Small intestine (tissue), 7 donors: ENCODE measurements around the gene ARHGAP42. TPM values are rescaled to one million over a fixed set of nuclear protein-coding genes. Genes with fewer than 3 reads are reported as not detected.

Source experiments
- DNase-seq, 2 donors: peaks; one replicate each; pipeline versions ENCODE4 v3.0.0 to v3.0.0-alpha.2; 2013
- FAIRE-seq: peaks from 2 replicates; lab custom pipeline; 2012; peaks lifted over from hg19 to GRCh38; lab: Jason Lieb, UNC
- H3K27ac ChIP-seq, 3 donors: one replicate each; pipeline ENCODE4 v1.5.1; 2013; ENCODE audit warnings: low read length in 2 of 3, mild to moderate bottlenecking in 2 of 3, control low read depth in 1 of 3, inconsistent platforms in 1 of 3, low read depth in 1 of 3, moderate library complexity in 1 of 3
- H3K27me3 ChIP-seq, 3 donors: one replicate each; pipeline ENCODE4 v1.6.1; 2013; ENCODE audit warnings: low read length in 3 of 3, inconsistent platforms in 1 of 3; ENCODE audit not compliant: control insufficient read depth in 3 of 3, insufficient read depth in 3 of 3
- H3K36me3 ChIP-seq, 3 donors: one replicate each; pipeline ENCODE4 v1.6.1; 2013; ENCODE audit warnings: low read length in 3 of 3, inconsistent platforms in 1 of 3, low read depth in 1 of 3, mild to moderate bottlenecking in 1 of 3, moderate library complexity in 1 of 3; ENCODE audit not compliant: control insufficient read depth in 3 of 3, insufficient read depth in 2 of 3
- H3K4me1 ChIP-seq, 3 donors: one replicate each; pipeline ENCODE4 v1.6.1; 2013; ENCODE audit warnings: low read length in 2 of 3, inconsistent platforms in 1 of 3, low read depth in 1 of 3, mild to moderate bottlenecking in 1 of 3, moderate library complexity in 1 of 3; ENCODE audit not compliant: control insufficient read depth in 3 of 3, insufficient read depth in 2 of 3
- H3K4me3 ChIP-seq, 3 donors: one replicate each; pipeline ENCODE4 v1.5.1; 2013; ENCODE audit warnings: low read length in 3 of 3, control low read depth in 1 of 3, inconsistent platforms in 1 of 3, low read depth in 1 of 3, mild to moderate bottlenecking in 1 of 3, moderate library complexity in 1 of 3
- H3K9me3 ChIP-seq, 2 donors: one replicate each; pipeline ENCODE4 v1.6.1; 2013; ENCODE audit warnings: low read depth in 1 of 2, low read length in 1 of 2; ENCODE audit not compliant: control insufficient read depth in 2 of 2, insufficient read depth in 1 of 2
- WGBS, 3 donors: extraction: QIAGEN DNeasy Blood & Tissue Kit; methylation state at CpG; one replicate each; pipeline ENCODE4 v1.1.7; 2013; 5-methylcytosine and 5-hydroxymethylcytosine counted together
- polyA plus RNA-seq, 4 donors: library from polyadenylated mRNA; stranded (reverse) in 3 of 4; unstranded in 1 of 4; fragments of 200-250 nt in 3 of 4; fragments of 120-200 nt in 1 of 4; gene quantifications; one replicate each; pipeline versions ENCODE4 v1.2.1 to v1.2.3, GENCODE V29; 2013
- donor health status: healthy with polysubstance abuse.
- donor health status: control.
- donor health status: control.
- donor health status: Bipolar disorder and iron deficiency.
- donor health status: healthy.

The ARHGAP42 gene
- polyA plus RNA-seq, 4 donors, result 4.3 to 17.0 (median 14.9) TPM

DNA sequence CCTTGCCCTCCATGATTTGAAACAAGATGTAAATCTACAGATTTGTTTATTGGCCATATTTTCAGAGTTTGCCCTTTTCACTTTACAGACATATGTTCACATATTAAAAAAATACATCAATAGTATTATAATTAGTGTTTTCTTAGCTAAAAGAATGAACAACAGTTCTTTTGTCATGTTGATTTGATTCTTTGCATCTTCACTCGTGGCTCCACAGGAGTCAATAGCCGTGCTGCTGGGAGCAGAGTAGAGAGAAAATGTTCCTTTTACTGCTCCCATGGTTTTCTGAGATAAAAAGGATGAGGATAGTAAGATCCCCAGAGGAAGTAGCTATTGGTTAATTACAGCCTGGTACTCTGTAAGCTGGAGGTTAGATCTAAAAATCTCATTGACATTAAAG, 291.4 kb downstream of the ARHGAP42 start:
- Histone ChIP-seq H3K4me1 (no peaks in the 10 kb centered on the region), H3K36me3 (peaks cover 2 to 14% (median 3%) of the 10 kb centered on the region in 3 donors), H3K27me3 (no peaks in the 10 kb centered on the region), H3K4me3 (no peak overlapping the region), H3K27ac (no peak overlapping the region), H3K9me3 (no peaks in the 10 kb centered on the region)
- WGBS, 3 donors, result 67 to 90% (median 83%) methylated on average over 2 of the region's 2 CpGs
- DNase-seq, result no peak
- FAIRE-seq, result no peak

DNA sequence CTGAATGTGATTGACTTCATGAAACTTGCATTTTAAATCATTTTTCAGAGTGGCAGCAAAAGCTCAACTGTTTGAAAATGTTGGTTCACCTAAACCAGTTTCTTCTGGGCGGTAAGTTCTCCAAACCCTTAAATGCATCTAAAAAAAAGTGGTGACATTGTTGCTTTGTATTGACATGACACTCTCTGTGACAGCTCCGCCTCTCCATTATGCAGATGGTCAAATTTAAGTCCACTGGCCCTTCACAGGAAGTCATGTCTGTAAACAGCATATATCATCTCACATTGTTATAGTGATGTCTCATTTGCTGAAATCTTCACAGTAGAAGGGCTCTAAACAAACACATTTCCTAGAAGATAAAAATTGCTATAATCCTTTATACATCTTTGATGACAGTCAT, 291.9 kb downstream of the ARHGAP42 start:
- DNase-seq, result no peak
- H3K27ac ChIP-seq, result no peak overlapping the region
- no peaks in the 10 kb centered on the region for H3K9me3 ChIP-seq
- FAIRE-seq, result no peak
- H3K4me1 ChIP-seq, result no peaks in the 10 kb centered on the region
- no peak overlapping the region for H3K4me3 ChIP-seq
- H3K27me3 ChIP-seq, result no peaks in the 10 kb centered on the region
- H3K36me3 ChIP-seq, result peaks cover 2 to 12% (median 3%) of the 10 kb centered on the region in 3 donors
- 80 to 93% (median 89%) methylated on average over 2 of the region's 2 CpGs for WGBS, 3 donors

DNA sequence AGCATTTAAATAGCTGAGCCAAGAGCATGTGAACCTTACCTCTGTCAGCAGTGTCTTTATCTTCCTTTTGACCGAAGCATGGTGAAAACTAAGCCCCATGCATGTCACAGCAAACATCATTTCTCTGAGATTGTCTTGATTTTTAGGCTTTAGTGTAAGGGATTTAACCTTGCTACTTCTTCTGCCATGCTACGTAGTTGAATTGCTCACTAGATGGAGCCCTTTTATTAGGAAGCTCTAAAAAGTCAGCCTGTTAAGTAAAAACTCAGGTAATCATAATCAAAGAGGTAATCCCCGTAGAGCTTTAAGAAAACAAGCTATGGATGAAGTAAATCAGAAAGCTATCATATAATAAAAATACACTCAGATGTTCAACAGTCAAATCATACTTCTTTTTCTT, 293.1 kb downstream of the ARHGAP42 start:
- FAIRE-seq (no peak), DNase-seq (no peak)
- no peak overlapping the region for H3K4me3 ChIP-seq
- H3K27me3 ChIP-seq, result no peaks in the 10 kb centered on the region
- no peak overlapping the region for H3K27ac ChIP-seq
- H3K36me3 ChIP-seq, result peaks cover 2 to 10% (median 3%) of the 10 kb centered on the region in 3 donors
- 87 to 92% (median 90%) methylated on average over 3 of the region's 3 CpGs for WGBS, 3 donors
- no peaks in the 10 kb centered on the region for H3K4me1 ChIP-seq
- H3K9me3 ChIP-seq, result no peaks in the 10 kb centered on the region

GRCh38 chr11:100981196-100981824, 294.2 kb downstream of the ARHGAP42 start:
- 75 to 86% (median 85%) methylated on average over 1 of the region's 1 CpG for WGBS, 3 donors
- H3K36me3 ChIP-seq, result peaks cover 0 to 12% (median 3%) of the 10 kb centered on the region in 3 donors
- no peaks in the 10 kb centered on the region for H3K27me3 ChIP-seq
- H3K27ac ChIP-seq, result no peak overlapping the region
- H3K9me3 ChIP-seq, result no peaks in the 10 kb centered on the region
- DNase-seq, result no peak
- no peak overlapping the region for H3K4me3 ChIP-seq
- no peaks in the 10 kb centered on the region for H3K4me1 ChIP-seq
- FAIRE-seq, result no peak

GRCh38 chr11:100984668-100985067, 297.6 kb downstream of the ARHGAP42 start:
- peaks cover 0 to 10% (median 2%) of the 10 kb centered on the region in 3 donors for H3K36me3 ChIP-seq
- FAIRE-seq (no peak), DNase-seq (no peak)
- no peaks in the 10 kb centered on the region for H3K9me3 ChIP-seq
- H3K27me3 ChIP-seq, result no peaks in the 10 kb centered on the region
- 78 to 87% (median 81%) methylated on average over 3 of the region's 3 CpGs for whole genome bisulfite sequencing, 3 donors
- no peaks in the 10 kb centered on the region for H3K4me1 ChIP-seq
- no peak overlapping the region for H3K27ac ChIP-seq
- no peak overlapping the region for H3K4me3 ChIP-seq

GRCh38 chr11:100990931-100991330, 303.8 kb downstream of the ARHGAP42 start:
- no peaks in the 10 kb centered on the region for H3K27me3 ChIP-seq
- H3K4me1 ChIP-seq, result no peaks in the 10 kb centered on the region
- H3K4me3 ChIP-seq, result no peak overlapping the region
- H3K27ac ChIP-seq, result no peak overlapping the region
- no peaks in the 10 kb centered on the region for H3K9me3 ChIP-seq
- WGBS, 3 donors, result 90 to 95% (median 93%) methylated on average over 1 of the region's 1 CpG
- H3K36me3 ChIP-seq, result peaks cover 0 to 2% (median 0%) of the 10 kb centered on the region in 3 donors
- no peak for FAIRE-seq
- DNase-seq, result no peak

GRCh38 chr11:100991541-100991940, 304.5 kb downstream of the ARHGAP42 start:
- WGBS, 3 donors, result 73 to 88% (median 73%) methylated on average over 2 of the region's 2 CpGs
- FAIRE-seq, result no peak

DNA sequence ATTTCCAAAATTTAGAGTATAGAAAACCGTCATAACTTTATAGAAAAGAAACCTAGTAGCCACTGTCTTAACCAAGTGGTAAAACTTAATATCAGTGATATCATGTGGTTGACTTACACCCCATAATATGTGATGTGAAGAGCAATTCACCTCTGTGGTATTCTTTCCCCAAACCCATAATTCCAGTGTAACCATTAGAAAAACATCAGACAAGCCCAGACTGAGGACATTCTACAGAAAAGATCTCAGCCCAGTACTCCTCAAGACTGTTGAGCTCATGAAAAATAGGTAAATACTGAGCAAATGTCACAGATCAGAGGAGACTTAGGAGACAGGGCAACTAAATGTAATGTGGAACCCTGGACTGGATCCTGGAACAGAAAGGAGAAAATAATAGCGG, 307.9 kb downstream of the ARHGAP42 start:
- FAIRE-seq (no peak), DNase-seq (no peak)
- no peak overlapping the region for H3K4me3 ChIP-seq
- no peak overlapping the region for H3K27ac ChIP-seq
- 92 to 98% (median 94%) methylated on average over 2 of the region's 2 CpGs for WGBS, 3 donors
- no peaks in the 10 kb centered on the region for H3K27me3 ChIP-seq
- H3K36me3 ChIP-seq, result no peaks in the 10 kb centered on the region
- H3K9me3 ChIP-seq, result no peaks in the 10 kb centered on the region
- no peaks in the 10 kb centered on the region for H3K4me1 ChIP-seq

More at GRCh38 chr11:100991541-100991940, 304.5 kb downstream of the ARHGAP42 start:
- H3K9me3 ChIP-seq, result no peaks in the 10 kb centered on the region
- H3K27me3 ChIP-seq, result no peaks in the 10 kb centered on the region
- H3K4me3 ChIP-seq, result no peak overlapping the region
- DNase-seq, result no peak
- H3K27ac ChIP-seq, result no peak overlapping the region
- H3K36me3 ChIP-seq, result no peaks in the 10 kb centered on the region
- no peaks in the 10 kb centered on the region for H3K4me1 ChIP-seq

DNA sequence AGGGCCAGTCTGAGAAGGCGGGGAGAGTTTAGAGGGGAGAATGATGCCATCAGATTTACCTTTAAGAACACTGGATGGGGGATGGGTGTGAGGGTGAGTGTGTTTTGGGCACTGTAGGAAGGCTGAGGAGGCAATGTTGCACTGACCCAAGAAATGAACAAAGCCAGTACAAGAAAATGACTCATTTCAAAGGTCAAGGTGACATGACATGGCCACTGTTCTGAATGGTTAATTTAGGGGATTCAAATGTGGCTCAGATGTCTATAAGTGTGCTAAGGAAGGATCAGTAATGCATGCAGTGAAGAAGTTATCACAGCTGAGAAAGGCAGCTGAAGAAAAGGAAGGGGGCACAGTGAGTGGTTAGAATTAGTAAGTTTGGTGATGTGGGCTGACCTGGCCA, 312.7 kb downstream of the ARHGAP42 start:
- no peaks in the 10 kb centered on the region for H3K27me3 ChIP-seq
- no peak for DNase-seq
- H3K4me3 ChIP-seq, result no peak overlapping the region
- no peaks in the 10 kb centered on the region for H3K36me3 ChIP-seq
- no peak for FAIRE-seq
- H3K27ac ChIP-seq, result no peak overlapping the region
- no peaks in the 10 kb centered on the region for H3K9me3 ChIP-seq
- H3K4me1 ChIP-seq, result no peaks in the 10 kb centered on the region
- WGBS, 3 donors, result 61 to 90% (median 86%) methylated on average over 1 of the region's 1 CpG
